Fibroblast of lung (primary cell): Measurements from ENCODE around the gene EIF3K. TPM values are rescaled to one million over a fixed set of nuclear protein-coding genes. Genes with fewer than 3 reads are reported as not detected.

Experiments
- DNase-seq, 2 donors: peaks; one replicate each; pipeline versions ENCODE4 v3.0.0 to v3.0.0-alpha.2; 2010; ENCODE audit warnings: low read depth in 2 of 2
- H2AFZ ChIP-seq: 2 replicates; pipeline ENCODE4 v1.5.1; 2012; ENCODE audit warnings: low read length, control low read depth, inconsistent platforms
- H3K27ac ChIP-seq: 2 replicates; pipeline ENCODE4 v1.5.1; 2011; ENCODE audit warnings: low read length, control low read depth; ENCODE audit not compliant: insufficient read depth
- H3K27me3 ChIP-seq: 2 replicates; pipeline ENCODE4 v1.5.1; 2011; ENCODE audit warnings: mild to moderate bottlenecking, low read length; ENCODE audit not compliant: control insufficient read depth, insufficient read depth
- H3K36me3 ChIP-seq: 2 replicates; pipeline ENCODE4 v1.5.1; 2011; ENCODE audit warnings: low read length; ENCODE audit not compliant: control insufficient read depth, insufficient read depth
- H3K4me1 ChIP-seq: 2 replicates; pipeline ENCODE4 v1.5.1; 2011; ENCODE audit warnings: low read length; ENCODE audit not compliant: control insufficient read depth, insufficient read depth; ENCODE audit errors: extremely low read depth
- H3K4me2 ChIP-seq: 2 replicates; pipeline ENCODE4 v1.5.1; 2011; ENCODE audit warnings: low read length, control low read depth; ENCODE audit not compliant: insufficient read depth; ENCODE audit errors: extremely low read depth
- H3K4me3 ChIP-seq, 4 experiments: fragments of 200-600 bp in 1 of 4; sonication (generic) in 1 of 4; replicated peaks in 1 of 4; 2 replicates each; pipeline ENCODE4 v1.5.1; 2011 to 2016; ENCODE audit warnings: low read length in 4 of 4, low read depth in 3 of 4, mild to moderate bottlenecking in 3 of 4, control low read depth in 2 of 4, inconsistent platforms in 1 of 4, mixed read lengths in 1 of 4; ENCODE audit not compliant: insufficient read depth in 1 of 4; ENCODE audit errors: control extremely low read depth in 1 of 4
- H3K79me2 ChIP-seq: 2 replicates; pipeline ENCODE4 v1.5.1; 2012; ENCODE audit warnings: mild to moderate bottlenecking, low read length, inconsistent platforms; ENCODE audit not compliant: control insufficient read depth, insufficient read depth
- H3K9ac ChIP-seq: 2 replicates; pipeline ENCODE4 v1.5.1; 2011; ENCODE audit warnings: mild to moderate bottlenecking, low read length, control low read depth; ENCODE audit not compliant: insufficient read depth
- H3K9me3 ChIP-seq: 2 replicates; pipeline ENCODE4 v1.5.1; 2012; ENCODE audit warnings: low read depth, low read length; ENCODE audit not compliant: control insufficient read depth, insufficient read depth
- H4K20me1 ChIP-seq: 2 replicates; pipeline ENCODE4 v1.5.1; 2011; ENCODE audit warnings: low read length; ENCODE audit not compliant: control insufficient read depth, insufficient read depth; ENCODE audit errors: extremely low read depth
- EZH2 ChIP-seq: IDR thresholded peaks from 2 replicates; pipeline ENCODE4 v1.5.1; 2012; ENCODE audit warnings: low read length, control low read depth, mild to moderate bottlenecking; ENCODE audit errors: missing control alignments
- polyA plus RNA-seq, 2 donors: library from polyadenylated mRNA; depleted of rRNA in 1 of 2; stranded (reverse) in 1 of 2; unstranded in 1 of 2; fragments of >200 nt; gene quantifications; 2 replicates each; pipeline ENCODE4 v1.2.1, GENCODE V29; 2011 to 2012; ENCODE audit warnings: missing spikeins in 1 of 2
- total RNA-seq: library from RNA; depleted of rRNA; stranded (reverse); fragments of >200 nt; gene quantifications from 2 replicates; pipeline ENCODE4 v1.2.1, GENCODE V29; 2014
- TF ChIP-seq, protein P1 (sequence below), 2 donors: IDR thresholded peaks in 1 of 2; conservative IDR thresholded peaks in 1 of 2; 1 replicate in 1 of 2; 2 replicates in 1 of 2; pipeline ENCODE4 v1.5.1; 2011 to 2012; ENCODE audit warnings: low read length in 2 of 2, control low read depth in 1 of 2, inconsistent platforms in 1 of 2, low read depth in 1 of 2, mild to moderate bottlenecking in 1 of 2

EIF3K gene
- total and polyA plus RNA-seq, 2 donors (not counting 1 experiment from before 2014, with no cell fraction given), result 171 to 198 TPM

DNA sequence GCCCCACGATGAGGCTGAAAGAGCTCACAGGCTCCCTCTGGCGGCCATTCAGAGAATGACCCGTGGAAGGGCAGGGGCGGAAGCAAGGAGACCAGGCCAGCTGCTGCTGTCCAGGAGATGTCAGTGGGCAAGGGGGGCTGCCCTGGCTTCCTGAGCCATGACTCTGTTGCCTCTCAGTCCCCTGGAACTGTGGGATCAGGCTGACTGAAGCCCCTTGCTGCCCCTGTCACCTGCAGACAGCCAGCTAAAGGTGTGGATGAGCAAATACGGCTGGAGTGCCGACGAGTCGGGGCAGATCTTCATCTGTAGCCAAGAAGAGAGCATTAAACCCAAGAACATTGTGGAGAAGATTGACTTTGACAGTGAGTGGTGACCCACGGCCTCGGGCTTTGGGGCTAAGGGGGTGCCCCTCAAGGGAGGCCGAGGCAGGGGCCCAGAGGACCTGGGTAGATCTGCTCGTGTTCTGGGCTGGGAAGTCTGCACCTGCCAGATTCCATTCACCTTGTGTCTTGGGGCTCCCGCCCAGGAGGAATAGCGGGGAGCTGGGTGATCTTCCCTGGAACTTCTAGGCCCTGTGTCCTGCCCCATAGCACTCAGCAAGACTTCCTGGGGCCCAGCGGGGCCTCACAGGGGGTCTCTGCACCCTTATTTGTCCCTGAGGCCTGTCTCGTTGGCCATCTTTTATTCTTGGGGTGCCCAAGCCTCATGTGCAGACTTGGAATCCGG lies 15.9 kb downstream of the EIF3K start:
- H3K27me3 ChIP-seq, result no peaks in the 10 kb centered on the region
- H3K4me2 ChIP-seq, result no peak overlapping the region
- H3K27ac ChIP-seq, result peak overlapping the region; percentile 19
- H3K4me3 ChIP-seq, result no peak overlapping the region
- H3K9ac ChIP-seq, result no peak overlapping the region
- H3K79me2 ChIP-seq, result no peaks in the 10 kb centered on the region
- no peak for TF ChIP-seq EZH2
- TF ChIP-seq, protein P1, sequence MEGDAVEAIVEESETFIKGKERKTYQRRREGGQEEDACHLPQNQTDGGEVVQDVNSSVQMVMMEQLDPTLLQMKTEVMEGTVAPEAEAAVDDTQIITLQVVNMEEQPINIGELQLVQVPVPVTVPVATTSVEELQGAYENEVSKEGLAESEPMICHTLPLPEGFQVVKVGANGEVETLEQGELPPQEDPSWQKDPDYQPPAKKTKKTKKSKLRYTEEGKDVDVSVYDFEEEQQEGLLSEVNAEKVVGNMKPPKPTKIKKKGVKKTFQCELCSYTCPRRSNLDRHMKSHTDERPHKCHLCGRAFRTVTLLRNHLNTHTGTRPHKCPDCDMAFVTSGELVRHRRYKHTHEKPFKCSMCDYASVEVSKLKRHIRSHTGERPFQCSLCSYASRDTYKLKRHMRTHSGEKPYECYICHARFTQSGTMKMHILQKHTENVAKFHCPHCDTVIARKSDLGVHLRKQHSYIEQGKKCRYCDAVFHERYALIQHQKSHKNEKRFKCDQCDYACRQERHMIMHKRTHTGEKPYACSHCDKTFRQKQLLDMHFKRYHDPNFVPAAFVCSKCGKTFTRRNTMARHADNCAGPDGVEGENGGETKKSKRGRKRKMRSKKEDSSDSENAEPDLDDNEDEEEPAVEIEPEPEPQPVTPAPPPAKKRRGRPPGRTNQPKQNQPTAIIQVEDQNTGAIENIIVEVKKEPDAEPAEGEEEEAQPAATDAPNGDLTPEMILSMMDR (conservative IDR thresholded peaks at IDR 0.05 in 1 of 2, IDR thresholded peaks at IDR 0.05 in 1 of 2; ENCODE audit: low read depth in 1 of 2, low read length in 2 of 2), result peak; percentile 86 to 92
- H2AFZ ChIP-seq, result no peak overlapping the region
- DNase-seq, result peak; percentile 30 to 64
- no peaks in the 10 kb centered on the region for H4K20me1 ChIP-seq
- no peaks in the 10 kb centered on the region for H3K9me3 ChIP-seq
- peaks cover 16% of the 10 kb centered on the region for H3K36me3 ChIP-seq
- no peaks in the 10 kb centered on the region for H3K4me1 ChIP-seq

GRCh38 chr19:38635483-38636399 lies 16.8 kb downstream of the EIF3K start:
- DNase-seq, result no peak
- H3K79me2 ChIP-seq, result no peaks in the 10 kb centered on the region
- no peaks in the 10 kb centered on the region for H3K9me3 ChIP-seq
- no peak overlapping the region for H3K9ac ChIP-seq
- TF ChIP-seq, protein P1 (conservative IDR thresholded peaks at IDR 0.05 in 1 of 2, IDR thresholded peaks at IDR 0.05 in 1 of 2; ENCODE audit: low read depth in 1 of 2, low read length in 2 of 2), result no peak
- no peak for TF ChIP-seq EZH2
- H3K36me3 ChIP-seq, result peaks cover 16% of the 10 kb centered on the region
- H3K4me1 ChIP-seq, result no peaks in the 10 kb centered on the region
- H3K4me3 ChIP-seq, result no peak overlapping the region
- no peak overlapping the region for H3K27ac ChIP-seq
- no peak overlapping the region for H2AFZ ChIP-seq
- H4K20me1 ChIP-seq, result no peaks in the 10 kb centered on the region
- no peaks in the 10 kb centered on the region for H3K27me3 ChIP-seq
- no peak overlapping the region for H3K4me2 ChIP-seq

GRCh38 chr19:38638461-38638860 lies 19.5 kb downstream of the EIF3K start:
- Histone ChIP-seq H3K4me1 (no peaks in the 10 kb centered on the region), H3K27ac (no peak overlapping the region), H4K20me1 (no peaks in the 10 kb centered on the region), H3K4me3 (no peak overlapping the region), H3K4me2 (no peak overlapping the region), H3K9me3 (no peaks in the 10 kb centered on the region), H3K9ac (no peak overlapping the region), H3K36me3 (peaks cover 11% of the 10 kb centered on the region), H3K79me2 (no peaks in the 10 kb centered on the region), H2AFZ (no peak overlapping the region), H3K27me3 (no peaks in the 10 kb centered on the region)
- no peak for DNase-seq
- TF ChIP-seq, protein P1 (conservative IDR thresholded peaks at IDR 0.05 in 1 of 2, IDR thresholded peaks at IDR 0.05 in 1 of 2; ENCODE audit: low read depth in 1 of 2, low read length in 2 of 2), result no peak
- TF ChIP-seq EZH2, result no peak
